ENCODE measurements around the gene GRAMD1A.
"Not testable (repeated sequence)": the region's sequence is repeated elsewhere in the genome, so short reads cannot be mapped to it uniquely, and the experiment has no call there.

The GRAMD1A gene

GRCh38 chr19:35006342-35006998 lies 6.3 kb downstream of the GRAMD1A start:
- DNase-seq, result no peak
- Histone ChIP-seq H3K36me3 (peaks cover 12 to 55% (median 31%) of the 10 kb centered on the region in 3 donors), H3K27ac (no peak overlapping the region), H3K9me3 (no peaks in the 10 kb centered on the region), H3K4me1 (peaks cover 0 to 30% (median 14%) of the 10 kb centered on the region in 4 donors), H3K27me3 (no peaks in the 10 kb centered on the region), H3K4me3 (no peak overlapping the region)
- intact Hi-C loops (cut with DNase I; ENCODE audit: low total_unique reads), result no loop called here
- TF ChIP-seq CTCF (IDR thresholded peaks at IDR 0.05), result no peak

GRCh38 chr19:35006999-35007365 lies 6.9 kb downstream of the GRAMD1A start:
- TF ChIP-seq CTCF (IDR thresholded peaks at IDR 0.05), result no peak
- intact Hi-C loops (cut with DNase I; ENCODE audit: low total_unique reads), result no loop called here
- Histone ChIP-seq H3K4me1 (peaks cover 0 to 25% (median 10%) of the 10 kb centered on the region in 4 donors), H3K4me3 (no peak overlapping the region), H3K27me3 (no peaks in the 10 kb centered on the region), H3K27ac (no peak overlapping the region), H3K36me3 (peaks cover 12 to 61% (median 36%) of the 10 kb centered on the region in 3 donors), H3K9me3 (no peaks in the 10 kb centered on the region)
- no peak for DNase-seq

- H3K4me3 ChIP-seq; H3K27me3 ChIP-seq; H3K27ac ChIP-seq; intact Hi-C loops (cut with DNase I; ENCODE audit: low total_unique reads); DNase-seq; H3K9me3 ChIP-seq: not testable (repeated sequence)
- Histone ChIP-seq H3K4me1 (peaks cover 0 to 21% (median 7%) of the 10 kb centered on the region in 4 donors), H3K36me3 (peaks cover 12 to 64% (median 40%) of the 10 kb centered on the region in 3 donors)
Observed at GRCh38 chr19:35007427-35007826, 7.3 kb downstream of the GRAMD1A start.

GRCh38 chr19:35008891-35009341 lies 8.8 kb downstream of the GRAMD1A start:
- Histone ChIP-seq H3K4me1 (peaks cover 0 to 10% (median 2%) of the 10 kb centered on the region in 4 donors), H3K4me3 (no peak overlapping the region), H3K27ac (no peak overlapping the region), H3K36me3 (peaks cover 13 to 63% (median 42%) of the 10 kb centered on the region in 3 donors), H3K27me3 (no peaks in the 10 kb centered on the region), H3K9me3 (no peaks in the 10 kb centered on the region)
- intact Hi-C loops (cut with DNase I; ENCODE audit: low total_unique reads), result no loop called here
- no peak for TF ChIP-seq CTCF (IDR thresholded peaks at IDR 0.05)
- no peak for DNase-seq

GRCh38 chr19:35009424-35010415 lies 9.6 kb downstream of the GRAMD1A start:
- DNase-seq, result no peak
- no peaks in the 10 kb centered on the region for H3K27me3 ChIP-seq
- TF ChIP-seq CTCF (IDR thresholded peaks at IDR 0.05), result no peak
- H3K4me1 ChIP-seq, result peaks cover 0 to 5% (median 2%) of the 10 kb centered on the region in 4 donors
- no peak overlapping the region for H3K4me3 ChIP-seq
- no peak overlapping the region for H3K27ac ChIP-seq
- H3K9me3 ChIP-seq, result no peaks in the 10 kb centered on the region
- peaks cover 21 to 67% (median 48%) of the 10 kb centered on the region in 3 donors for H3K36me3 ChIP-seq
- intact Hi-C loops (cut with DNase I; ENCODE audit: low total_unique reads), result loop anchor here (2.0 kb wide), 1 partner anchor 37 kb away; no protein-coding TSS in a partner anchor

Data from tibial artery (tissue), 4 donors.